Calu3 (cell line): ENCODE results near the gene LMO3. TPM values are rescaled to one million over a fixed set of nuclear protein-coding genes. Genes with fewer than 3 reads are reported as not detected.

ENCODE experiments used
- BruUV-seq: library from RNA; stranded (reverse); fragments of 400-500 nt; replicated peaks from 2 replicates; lab custom pipeline; 2021; lab: Mats Ljungman, UMichigan
- CTCF ChIA-PET: fragments of 300-600 bp; sonication (Branson Sonifier 250); formaldehyde crosslinking; loops from one replicate; lab custom pipeline; 2022; ENCODE audit warnings: antibody characterized with exemption; lab: Charles Lee
- DNase-seq: peaks from one replicate; pipeline ENCODE4 v3.0.0; 2022
- H3K27ac Mint-ChIP-seq: one replicate; pipeline ENCODE4 v1.8.0; 2022; ENCODE audit warnings: mixed read lengths; ENCODE audit not compliant: unreplicated experiment
- H3K27me3 Mint-ChIP-seq: one replicate; pipeline ENCODE4 v1.8.0; 2022; ENCODE audit warnings: mixed read lengths; ENCODE audit not compliant: unreplicated experiment
- H3K36me3 Mint-ChIP-seq: one replicate; pipeline ENCODE4 v1.8.0; 2022; ENCODE audit warnings: mild to moderate bottlenecking, moderate library complexity, mixed read lengths; ENCODE audit not compliant: insufficient read depth, unreplicated experiment
- H3K4me1 Mint-ChIP-seq: one replicate; pipeline ENCODE4 v1.8.0; 2022; ENCODE audit warnings: mild to moderate bottlenecking, low read depth, mixed read lengths; ENCODE audit not compliant: unreplicated experiment
- H3K4me3 Mint-ChIP-seq: one replicate; pipeline ENCODE4 v1.8.0; 2022; ENCODE audit warnings: mild to moderate bottlenecking, low read depth, moderate library complexity, mixed read lengths; ENCODE audit not compliant: unreplicated experiment
- H3K9me3 Mint-ChIP-seq: one replicate; pipeline ENCODE4 v1.8.0; 2022; ENCODE audit warnings: low read depth, mixed read lengths; ENCODE audit not compliant: unreplicated experiment
- CTCF ChIP-seq: fragments of 200-600 bp; IDR thresholded peaks from one replicate; pipeline ENCODE4 v1.8.0; 2022; ENCODE audit warnings: antibody characterized with exemption; ENCODE audit not compliant: unreplicated experiment
- intact Hi-C: fragments of 100-400 bp; cut with micrococcal nuclease; formaldehyde crosslinking; loops from one replicate; pipeline ENCODE4 v1.10.0; 2022; ENCODE audit not compliant: unreplicated experiment
- total RNA-seq: library from RNA; stranded (reverse); gene quantifications from 2 replicates; pipeline ENCODE4 v1.2.3, GENCODE V29; 2022

The LMO3 gene
- total RNA-seq, 1 experiment from 2014 or later, result not detected

GRCh38 chr12:16622338-16622737, 16.4 kb upstream of the LMO3 start:
- Mint-ChIP-seq H3K4me1 (no peaks in the 10 kb centered on the region), H3K4me3 (no peak overlapping the region), H3K27ac (no peak overlapping the region), H3K27me3 (no peaks in the 10 kb centered on the region), H3K9me3 (no peaks in the 10 kb centered on the region), H3K36me3 (no peaks in the 10 kb centered on the region)
- CTCF ChIA-PET, result no interaction called here
- no peak for TF ChIP-seq CTCF
- no peak for DNase-seq
- intact Hi-C loops, result no loop called here
- BruUV-seq, result no TSS peak

- Mint-ChIP-seq H3K9me3 (no peaks in the 10 kb centered on the region), H3K4me1 (no peaks in the 10 kb centered on the region), H3K27me3 (no peaks in the 10 kb centered on the region), H3K4me3 (no peak overlapping the region), H3K27ac (no peak overlapping the region), H3K36me3 (no peaks in the 10 kb centered on the region)
- no peak for TF ChIP-seq CTCF
- CTCF ChIA-PET, result no interaction called here
- no peak for DNase-seq
- no TSS peak for BruUV-seq
- intact Hi-C loops, result no loop called here
Measured at GRCh38 chr12:16619537-16619936, 13.6 kb upstream of the LMO3 start.

- H3K27me3 Mint-ChIP-seq, result no peaks in the 10 kb centered on the region
- no peak for TF ChIP-seq CTCF
- intact Hi-C loops, result no loop called here
- H3K4me3 Mint-ChIP-seq, result no peak overlapping the region
- no peak overlapping the region for H3K27ac Mint-ChIP-seq
- CTCF ChIA-PET, result interaction anchor here (0.7 kb wide), 1 partner anchor 8 kb away, joined by 3 read pairs; no protein-coding TSS in a partner anchor
- DNase-seq, result no peak
- no peaks in the 10 kb centered on the region for H3K4me1 Mint-ChIP-seq
- H3K9me3 Mint-ChIP-seq, result no peaks in the 10 kb centered on the region
- H3K36me3 Mint-ChIP-seq, result no peaks in the 10 kb centered on the region
- BruUV-seq, result no TSS peak
Measured at GRCh38 chr12:16618256-16618655, 12.3 kb upstream of the LMO3 start.

GRCh38 chr12:16613199-16613598, 7.2 kb upstream of the LMO3 start:
- no peak for DNase-seq
- no TSS peak for BruUV-seq
- intact Hi-C loops, result no loop called here
- no peak overlapping the region for H3K4me3 Mint-ChIP-seq
- H3K27me3 Mint-ChIP-seq, result no peaks in the 10 kb centered on the region
- no peak for TF ChIP-seq CTCF
- H3K9me3 Mint-ChIP-seq, result no peaks in the 10 kb centered on the region
- no peak overlapping the region for H3K27ac Mint-ChIP-seq
- no peaks in the 10 kb centered on the region for H3K36me3 Mint-ChIP-seq
- H3K4me1 Mint-ChIP-seq, result no peaks in the 10 kb centered on the region
- CTCF ChIA-PET, result interaction anchor here (0.6 kb wide), 1 partner anchor 340 kb away, joined by 3 read pairs; no protein-coding TSS in a partner anchor
